HCT116 (cell line): ENCODE results near the gene CTNNA1.

Source experiments
- CEBPB ChIP-seq: IDR thresholded peaks from 2 replicates; pipeline ENCODE4 v1.6.1; 2012; ENCODE audit warnings: low read depth
- EGR1 ChIP-seq: IDR thresholded peaks from 2 replicates; pipeline ENCODE4 v1.6.1; 2012; ENCODE audit warnings: low read depth
- EZH2 ChIP-seq: fragments of 200-600 bp; sonication (generic); IDR thresholded peaks from 2 replicates; pipeline ENCODE4 v1.6.1; 2017; ENCODE audit warnings: antibody characterized with exemption, mixed run types
- EZH2phosphoT487 ChIP-seq: fragments of 200-600 bp; IDR thresholded peaks from 2 replicates; pipeline ENCODE4 v1.6.1; 2018; ENCODE audit warnings: antibody characterized with exemption, borderline replicate concordance
- JUND ChIP-seq: IDR thresholded peaks from 2 replicates; pipeline ENCODE4 v1.6.1; 2012
- POLR2A ChIP-seq: IDR thresholded peaks from 2 replicates; pipeline ENCODE4 v1.7.0; 2011; ENCODE audit warnings: borderline replicate concordance; ENCODE audit not compliant: insufficient read depth, insufficient read length; ENCODE audit errors: extremely low read depth
- POLR2AphosphoS5 ChIP-seq: IDR thresholded peaks from 2 replicates; pipeline ENCODE4 v1.6.1; 2011; ENCODE audit warnings: mild to moderate bottlenecking, low read depth, low read length, moderate library complexity
- RAD21 ChIP-seq: IDR thresholded peaks from 2 replicates; pipeline ENCODE4 v1.6.1; 2012; ENCODE audit warnings: low read depth, mild to moderate bottlenecking
- REST ChIP-seq: IDR thresholded peaks from 2 replicates; pipeline ENCODE4 v1.6.1; 2012; ENCODE audit warnings: low read depth
- SIN3A ChIP-seq: IDR thresholded peaks from 2 replicates; pipeline ENCODE4 v1.6.1; 2012; ENCODE audit warnings: low read depth
- SP1 ChIP-seq: IDR thresholded peaks from 2 replicates; pipeline ENCODE4 v1.6.1; 2012; ENCODE audit warnings: low read depth
- SRF ChIP-seq: IDR thresholded peaks from 2 replicates; pipeline ENCODE4 v1.6.1; 2012; ENCODE audit warnings: low read depth
- YY1 ChIP-seq: IDR thresholded peaks from 2 replicates; pipeline ENCODE4 v1.6.1; 2011; ENCODE audit warnings: low read length, low read depth, moderate library complexity, mild to moderate bottlenecking; ENCODE audit not compliant: insufficient replicate concordance; ENCODE audit errors: extremely low read depth
- TF ChIP-seq, protein P1 (sequence below), 3 experiments: fragments of 200-600 bp in 1 of 3; sonication (generic) in 1 of 3; IDR thresholded peaks in 2 of 3; conservative IDR thresholded peaks in 1 of 3; 2 replicates each; pipeline ENCODE4 v1.5.1; 2012 to 2017; ENCODE audit warnings: low read depth in 2 of 3, low read length in 2 of 3, antibody characterized with exemption in 1 of 3, borderline replicate concordance in 1 of 3, control low read depth in 1 of 3, mild to moderate bottlenecking in 1 of 3, mixed read lengths in 1 of 3, mixed run types in 1 of 3, moderate library complexity in 1 of 3; ENCODE audit not compliant: insufficient read depth in 1 of 3

- TF ChIP-seq POLR2AphosphoS5 = no peak
- TF ChIP-seq, protein P1, sequence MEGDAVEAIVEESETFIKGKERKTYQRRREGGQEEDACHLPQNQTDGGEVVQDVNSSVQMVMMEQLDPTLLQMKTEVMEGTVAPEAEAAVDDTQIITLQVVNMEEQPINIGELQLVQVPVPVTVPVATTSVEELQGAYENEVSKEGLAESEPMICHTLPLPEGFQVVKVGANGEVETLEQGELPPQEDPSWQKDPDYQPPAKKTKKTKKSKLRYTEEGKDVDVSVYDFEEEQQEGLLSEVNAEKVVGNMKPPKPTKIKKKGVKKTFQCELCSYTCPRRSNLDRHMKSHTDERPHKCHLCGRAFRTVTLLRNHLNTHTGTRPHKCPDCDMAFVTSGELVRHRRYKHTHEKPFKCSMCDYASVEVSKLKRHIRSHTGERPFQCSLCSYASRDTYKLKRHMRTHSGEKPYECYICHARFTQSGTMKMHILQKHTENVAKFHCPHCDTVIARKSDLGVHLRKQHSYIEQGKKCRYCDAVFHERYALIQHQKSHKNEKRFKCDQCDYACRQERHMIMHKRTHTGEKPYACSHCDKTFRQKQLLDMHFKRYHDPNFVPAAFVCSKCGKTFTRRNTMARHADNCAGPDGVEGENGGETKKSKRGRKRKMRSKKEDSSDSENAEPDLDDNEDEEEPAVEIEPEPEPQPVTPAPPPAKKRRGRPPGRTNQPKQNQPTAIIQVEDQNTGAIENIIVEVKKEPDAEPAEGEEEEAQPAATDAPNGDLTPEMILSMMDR (IDR thresholded peaks at IDR 0.05 in 2 of 3, conservative IDR thresholded peaks at IDR 0.05 in 1 of 3; ENCODE audit: borderline replicate concordance in 1 of 3, insufficient read depth in 1 of 3, low read depth in 2 of 3, low read length in 2 of 3) = no peak
- TF ChIP-seq EGR1 = no peak
- no peak for TF ChIP-seq SIN3A
- TF ChIP-seq JUND = no peak
- TF ChIP-seq REST = no peak
- no peak for TF ChIP-seq SP1
- no peak for TF ChIP-seq POLR2A
- no peak for TF ChIP-seq RAD21
- TF ChIP-seq EZH2 = no peak
- no peak for TF ChIP-seq SRF
- TF ChIP-seq CEBPB = no peak
- no peak for TF ChIP-seq EZH2phosphoT487
- TF ChIP-seq YY1 = no peak
Measured at GRCh38 chr5:138979684-138980280, 226.6 kb downstream of the CTNNA1 start.
